Keratinocyte (primary cell): ENCODE measurements around the gene EXD3. TPM values are rescaled to one million over a fixed set of nuclear protein-coding genes. Genes with fewer than 3 reads are reported as not detected.

Source experiments
- DNase-seq: peaks from one replicate; pipeline ENCODE4 v3.0.0-alpha.2; 2011; ENCODE audit warnings: low read depth, missing footprints, low spot score
- FAIRE-seq: peaks from 2 replicates; lab custom pipeline; 2011; peaks lifted over from hg19 to GRCh38; lab: Jason Lieb, UNC
- H2AFZ ChIP-seq: 2 replicates; pipeline ENCODE4 v1.6.0; 2012; ENCODE audit warnings: low read length, control low read depth, inconsistent platforms; ENCODE audit not compliant: control insufficient read depth
- H3K27ac ChIP-seq: 2 replicates; pipeline ENCODE4 v1.5.1; 2011; ENCODE audit warnings: low read length; ENCODE audit not compliant: control insufficient read depth, insufficient read depth
- H3K27me3 ChIP-seq: 3 replicates; pipeline ENCODE4 v1.6.0; 2011; ENCODE audit warnings: low read length; ENCODE audit not compliant: control insufficient read depth, insufficient read depth; ENCODE audit errors: extremely low read depth
- H3K36me3 ChIP-seq, 2 experiments: 2 replicates in 1 of 2; 3 replicates in 1 of 2; pipeline ENCODE4 v1.5.1; 2011; ENCODE audit warnings: low read length in 2 of 2, mild to moderate bottlenecking in 1 of 2; ENCODE audit not compliant: control insufficient read depth in 2 of 2, insufficient read depth in 2 of 2; ENCODE audit errors: extremely low read depth in 1 of 2
- H3K4me1 ChIP-seq: 3 replicates; pipeline ENCODE4 v1.5.1; 2011; ENCODE audit warnings: low read length; ENCODE audit not compliant: control insufficient read depth, insufficient read depth; ENCODE audit errors: extremely low read depth
- H3K4me2 ChIP-seq: 3 replicates; pipeline ENCODE4 v1.6.0; 2011; ENCODE audit warnings: low read depth, low read length; ENCODE audit not compliant: control insufficient read depth, insufficient read depth; ENCODE audit errors: extremely low read depth
- H3K4me3 ChIP-seq, 3 experiments: fragments of 200-600 bp in 1 of 3; sonication (generic) in 1 of 3; 2 replicates in 2 of 3; 3 replicates in 1 of 3; pipeline ENCODE4 v1.5.1; 2011 to 2016; ENCODE audit warnings: low read length in 3 of 3, mild to moderate bottlenecking in 3 of 3, control low read depth in 2 of 3, inconsistent platforms in 1 of 3, low read depth in 1 of 3, mixed read lengths in 1 of 3, mixed run types in 1 of 3, moderate library complexity in 1 of 3; ENCODE audit not compliant: control insufficient read depth in 2 of 3, insufficient read depth in 2 of 3; ENCODE audit errors: extremely low read depth in 1 of 3
- H3K79me2 ChIP-seq: 2 replicates; pipeline ENCODE4 v1.6.0; 2012; ENCODE audit warnings: low read length; ENCODE audit not compliant: control insufficient read depth, insufficient read depth
- H3K9ac ChIP-seq: 3 replicates; pipeline ENCODE4 v1.6.0; 2011; ENCODE audit warnings: low read length; ENCODE audit not compliant: control insufficient read depth, insufficient read depth; ENCODE audit errors: extremely low read depth
- H3K9me1 ChIP-seq: 3 replicates; pipeline ENCODE4 v1.6.0; 2011; ENCODE audit warnings: low read length; ENCODE audit not compliant: control insufficient read depth, insufficient read depth; ENCODE audit errors: extremely low read depth
- H3K9me3 ChIP-seq: 2 replicates; pipeline ENCODE4 v1.5.1; 2012; ENCODE audit warnings: low read depth, low read length; ENCODE audit not compliant: control insufficient read depth
- H4K20me1 ChIP-seq: 3 replicates; pipeline ENCODE4 v1.6.0; 2011; ENCODE audit warnings: low read length; ENCODE audit not compliant: control insufficient read depth, insufficient read depth; ENCODE audit errors: extremely low read depth
- EZH2 ChIP-seq: IDR thresholded peaks from one replicate; pipeline ENCODE4 v1.6.1; 2012; ENCODE audit warnings: inconsistent platforms, mild to moderate bottlenecking, low read length, moderate library complexity
- dilution Hi-C: fragments of 300-500 bp; cut with MboI; formaldehyde crosslinking; loops from one replicate; pipeline ENCODE4 v1.7.0; 2020; ENCODE audit warnings: low sequenced_read_pairs; ENCODE audit not compliant: extremely low pct_ligation_motif_present
- polyA plus RNA-seq, 5 experiments: library from polyadenylated mRNA; depleted of rRNA in 3 of 5; stranded (reverse) in 3 of 5; stranded (forward) in 1 of 5; unstranded in 1 of 5; fragments of >200 nt; gene quantifications; 1 replicate in 1 of 5; 2 replicates in 3 of 5; 3 replicates in 1 of 5; pipeline versions ENCODE4 v1.2.1 to v1.2.3, GENCODE V29; 2011 to 2012; ENCODE audit warnings: missing spikeins in 2 of 5, low read depth in 1 of 5, low replicate concordance in 1 of 5
- TF ChIP-seq, protein P1 (sequence below), 3 experiments: IDR thresholded peaks in 1 of 3; conservative IDR thresholded peaks in 1 of 3; optimal IDR thresholded peaks in 1 of 3; 2 replicates in 2 of 3; 3 replicates in 1 of 3; pipeline versions ENCODE3 to v1.5.1; 2011; ENCODE audit warnings: low read length in 3 of 3, mild to moderate bottlenecking in 3 of 3, moderate library complexity in 2 of 3, control low read depth in 1 of 3, inconsistent platforms in 1 of 3; ENCODE audit not compliant: insufficient read depth in 2 of 3; ENCODE audit errors: extremely low read depth in 1 of 3

The EXD3 gene
- polyA plus RNA-seq, 1 donor (not counting 4 experiments of a cell fraction or from before 2014, with no cell fraction given): 1.5 TPM

- Histone ChIP-seq H4K20me1 (no peaks in the 10 kb centered on the region), H3K4me2 (no peak overlapping the region), H3K9me1 (no peaks in the 10 kb centered on the region), H2AFZ (no peak overlapping the region), H3K27ac (no peak overlapping the region), H3K4me1 (no peaks in the 10 kb centered on the region), H3K4me3 (no peak overlapping the region), H3K36me3 (no peaks in the 10 kb centered on the region), H3K27me3 (no peaks in the 10 kb centered on the region), H3K79me2 (no peaks in the 10 kb centered on the region), H3K9me3 (no peaks in the 10 kb centered on the region), H3K9ac (no peak overlapping the region)
- TF ChIP-seq, protein P1, sequence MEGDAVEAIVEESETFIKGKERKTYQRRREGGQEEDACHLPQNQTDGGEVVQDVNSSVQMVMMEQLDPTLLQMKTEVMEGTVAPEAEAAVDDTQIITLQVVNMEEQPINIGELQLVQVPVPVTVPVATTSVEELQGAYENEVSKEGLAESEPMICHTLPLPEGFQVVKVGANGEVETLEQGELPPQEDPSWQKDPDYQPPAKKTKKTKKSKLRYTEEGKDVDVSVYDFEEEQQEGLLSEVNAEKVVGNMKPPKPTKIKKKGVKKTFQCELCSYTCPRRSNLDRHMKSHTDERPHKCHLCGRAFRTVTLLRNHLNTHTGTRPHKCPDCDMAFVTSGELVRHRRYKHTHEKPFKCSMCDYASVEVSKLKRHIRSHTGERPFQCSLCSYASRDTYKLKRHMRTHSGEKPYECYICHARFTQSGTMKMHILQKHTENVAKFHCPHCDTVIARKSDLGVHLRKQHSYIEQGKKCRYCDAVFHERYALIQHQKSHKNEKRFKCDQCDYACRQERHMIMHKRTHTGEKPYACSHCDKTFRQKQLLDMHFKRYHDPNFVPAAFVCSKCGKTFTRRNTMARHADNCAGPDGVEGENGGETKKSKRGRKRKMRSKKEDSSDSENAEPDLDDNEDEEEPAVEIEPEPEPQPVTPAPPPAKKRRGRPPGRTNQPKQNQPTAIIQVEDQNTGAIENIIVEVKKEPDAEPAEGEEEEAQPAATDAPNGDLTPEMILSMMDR (optimal IDR thresholded peaks at IDR 0.05 in 1 of 3, IDR thresholded peaks at IDR 0.05 in 1 of 3, conservative IDR thresholded peaks at IDR 0.05 in 1 of 3; ENCODE audit: extremely low read depth in 1 of 3, insufficient read depth in 2 of 3, low read length in 3 of 3): no peak
- TF ChIP-seq EZH2: no peak
- dilution Hi-C loops: no loop called here
- FAIRE-seq (no peak), DNase-seq (no peak)
These were observed 75.0 kb downstream of the EXD3 start for GRCh38 chr9:137347928-137348327.

- TF ChIP-seq, protein P1 (optimal IDR thresholded peaks at IDR 0.05 in 1 of 3, IDR thresholded peaks at IDR 0.05 in 1 of 3, conservative IDR thresholded peaks at IDR 0.05 in 1 of 3; ENCODE audit: extremely low read depth in 1 of 3, insufficient read depth in 2 of 3, low read length in 3 of 3): no peak
- no peak for TF ChIP-seq EZH2
- Histone ChIP-seq H4K20me1 (no peaks in the 10 kb centered on the region), H3K9me3 (no peaks in the 10 kb centered on the region), H3K4me1 (no peaks in the 10 kb centered on the region), H2AFZ (no peak overlapping the region), H3K9ac (no peak overlapping the region), H3K4me2 (no peak overlapping the region), H3K27me3 (no peaks in the 10 kb centered on the region), H3K4me3 (no peak overlapping the region), H3K36me3 (no peaks in the 10 kb centered on the region), H3K9me1 (no peaks in the 10 kb centered on the region), H3K27ac (no peak overlapping the region), H3K79me2 (no peaks in the 10 kb centered on the region)
- dilution Hi-C loops: no loop called here
- DNase-seq (no peak), FAIRE-seq (no peak)
These were observed 80.5 kb downstream of the EXD3 start for GRCh38 chr9:137342482-137342881.
